Stimulated activated CD4-positive, alpha-beta T cell treated with anti-CD3 and anti-CD28 coated beads, Interleukin-4, amount 100 ng/mL, for 1 hour (primary cell): ENCODE measurements around the gene WDR48.

Source experiments
- DNase-seq: peaks from one replicate; pipeline ENCODE4 v3.0.0-alpha.2; 2020

Gene WDR48

DNA sequence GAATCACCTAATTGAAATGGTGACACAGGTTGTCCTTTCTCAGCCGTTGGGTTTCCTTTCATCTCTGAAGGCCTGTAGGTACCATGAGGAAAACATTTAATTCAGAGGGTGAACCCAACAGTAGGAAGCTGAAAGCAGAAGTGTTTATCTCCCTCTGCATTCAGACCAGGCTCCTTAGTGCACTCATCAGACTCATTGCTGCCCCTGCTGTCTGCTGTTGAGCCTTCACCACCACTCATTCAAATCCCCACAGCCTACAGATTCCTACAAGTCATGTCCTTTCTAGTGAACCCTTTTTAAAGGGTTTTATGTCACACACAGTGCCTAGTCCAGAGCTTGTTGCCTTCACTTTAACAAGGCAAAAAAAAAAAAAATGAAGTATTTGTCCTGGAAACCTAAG is 13.4 kb downstream of the WDR48 start:
- peak; percentile 6 for DNase-seq

GRCh38 chr3:39067286-39067685 is 15.5 kb downstream of the WDR48 start:
- DNase-seq: no peak

GRCh38 chr3:39068556-39068955 is 16.7 kb downstream of the WDR48 start:
- DNase-seq: no peak

- no peak for DNase-seq
These were observed 24.1 kb downstream of the WDR48 start for GRCh38 chr3:39075910-39076309.

DNA sequence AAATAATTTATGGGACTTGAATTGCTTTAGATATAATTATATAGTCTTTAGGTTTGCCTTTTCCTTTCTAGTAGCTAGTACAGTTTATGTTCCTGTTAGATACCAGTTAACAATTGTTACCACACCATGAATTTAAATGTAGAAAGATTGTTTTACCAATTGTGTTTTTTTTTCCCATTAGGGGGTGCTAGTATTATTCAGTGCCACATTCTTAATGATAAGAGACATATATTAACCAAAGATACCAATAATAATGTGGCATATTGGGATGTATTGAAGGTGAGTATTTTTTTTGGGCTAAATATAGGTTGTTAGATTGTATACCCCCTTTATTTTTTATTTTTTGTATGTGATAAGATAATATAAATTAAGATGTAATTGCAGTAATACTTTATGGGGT is 27.7 kb downstream of the WDR48 start:
- DNase-seq: no peak

DNA sequence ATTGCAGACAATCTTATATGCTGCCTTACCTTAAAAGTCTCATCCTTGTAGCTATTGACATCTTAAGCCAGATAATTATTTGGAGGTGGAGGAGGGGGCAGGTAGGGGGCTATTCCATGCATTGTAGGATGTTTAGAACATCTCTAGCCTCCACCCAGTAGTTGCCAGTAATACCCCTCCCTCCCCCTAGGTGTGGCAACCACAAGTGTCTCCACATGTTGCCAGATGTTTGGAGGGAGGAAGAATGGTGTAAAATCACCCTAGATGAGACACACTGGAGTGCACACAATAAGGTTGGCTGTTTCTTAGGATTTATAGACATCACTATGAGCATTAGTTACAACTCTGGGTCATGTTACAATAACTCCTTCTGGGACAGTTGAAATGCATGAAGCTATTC is 28.2 kb downstream of the WDR48 start:
- no peak for DNase-seq

GRCh38 chr3:39082666-39083313 is 31.0 kb downstream of the WDR48 start:
- no peak for DNase-seq

DNA sequence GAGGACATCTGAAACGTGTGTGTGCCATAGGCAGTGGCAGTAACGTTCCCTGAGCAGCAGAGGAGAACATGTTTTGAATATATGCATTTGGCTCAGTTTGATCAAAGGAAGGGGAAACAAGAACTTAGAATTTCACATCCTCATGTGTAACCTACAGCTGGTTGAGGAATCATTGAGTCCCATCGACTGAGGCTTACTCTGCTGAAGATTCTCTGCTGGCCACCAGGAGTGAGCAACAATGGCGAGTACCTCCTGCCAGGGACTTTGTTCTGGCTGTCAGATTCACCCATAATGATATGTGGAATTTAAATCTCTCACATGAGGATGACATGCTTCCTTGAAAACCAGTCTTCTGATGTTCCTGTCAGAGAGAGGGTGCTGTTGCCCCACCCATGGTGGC is 34.3 kb downstream of the WDR48 start:
- no peak for DNase-seq

DNA sequence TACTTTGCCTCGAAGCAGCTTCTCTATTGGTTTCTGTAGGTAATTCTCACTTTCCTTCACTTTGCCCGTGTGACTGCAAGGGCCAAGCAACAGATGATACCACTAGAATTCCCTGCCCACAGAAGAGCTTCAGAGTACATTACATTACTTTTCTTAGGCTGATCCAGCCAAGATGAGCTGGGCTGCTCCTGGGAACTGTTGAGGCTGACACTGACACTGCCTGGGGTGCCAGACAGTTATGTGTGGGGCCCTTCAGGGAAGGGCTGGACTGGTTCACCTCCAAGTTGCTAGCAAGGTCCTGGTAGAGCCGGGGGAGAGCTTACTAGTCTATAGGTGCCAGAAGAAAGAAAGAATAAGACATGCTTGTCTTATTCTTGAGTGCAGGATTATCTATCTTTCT is 36.6 kb downstream of the WDR48 start:
- DNase-seq: no peak

GRCh38 chr3:39088889-39089288 is 37.1 kb downstream of the WDR48 start:
- no peak for DNase-seq

GRCh38 chr3:39090922-39091321 is 39.1 kb downstream of the WDR48 start:
- DNase-seq: no peak

DNA sequence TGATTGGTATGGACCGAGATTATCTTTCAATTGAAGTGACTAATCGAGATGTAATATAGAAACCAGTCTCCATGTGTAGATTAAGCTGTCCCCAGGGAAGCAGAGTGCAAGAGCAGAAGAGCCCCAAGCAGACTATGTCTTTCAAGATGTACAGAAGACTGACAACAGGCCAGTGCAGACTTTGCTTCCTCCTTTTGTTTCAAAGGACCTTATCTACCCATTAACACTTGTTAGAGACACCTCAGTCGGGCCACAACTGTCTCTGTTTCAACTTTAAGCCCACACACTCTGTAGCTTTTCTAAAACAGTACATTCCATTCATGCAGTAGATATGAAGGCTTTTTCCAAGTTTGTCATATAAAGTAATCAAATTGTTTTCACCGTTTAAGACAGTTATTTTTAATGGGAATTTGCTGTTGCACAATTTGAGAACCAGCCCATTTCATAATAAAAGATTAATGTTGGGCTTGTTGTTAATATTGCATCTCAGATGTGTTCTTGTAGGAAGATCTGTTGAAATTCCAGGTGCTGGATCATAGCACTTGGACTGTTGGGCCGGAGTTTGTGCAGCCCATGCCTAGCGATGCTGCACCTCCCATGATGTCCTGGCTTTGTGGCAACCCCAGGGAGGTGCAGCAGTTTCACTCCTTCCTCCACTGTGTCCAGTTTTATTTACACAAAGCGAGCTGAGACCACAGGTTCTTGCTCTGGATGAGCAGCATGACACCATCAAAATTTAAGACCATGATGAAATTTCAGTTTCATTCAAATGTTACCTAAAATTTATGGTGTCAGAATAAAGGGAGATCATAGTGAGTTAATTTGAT is 43.2 kb downstream of the WDR48 start:
- DNase-seq: no peak

DNA sequence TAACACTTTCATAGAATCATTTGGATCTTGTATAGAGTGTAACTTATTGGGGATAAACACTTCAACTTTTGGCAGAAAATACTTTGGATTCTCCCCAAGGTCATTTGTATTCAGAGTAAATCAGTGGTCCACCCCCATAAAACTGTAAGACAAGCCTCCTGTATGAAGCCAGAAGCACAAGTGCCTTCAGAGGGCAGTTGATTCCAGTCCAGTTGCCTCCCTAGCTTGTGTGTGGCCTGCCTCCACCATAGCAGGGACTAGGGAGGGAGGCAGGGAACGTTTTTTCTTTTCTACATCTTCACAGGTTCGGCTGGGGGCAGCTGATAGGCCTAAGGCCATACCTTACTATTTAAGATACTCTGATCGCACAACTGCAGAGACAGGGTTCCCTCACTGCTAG is 44.0 kb downstream of the WDR48 start:
- no peak for DNase-seq

DNA sequence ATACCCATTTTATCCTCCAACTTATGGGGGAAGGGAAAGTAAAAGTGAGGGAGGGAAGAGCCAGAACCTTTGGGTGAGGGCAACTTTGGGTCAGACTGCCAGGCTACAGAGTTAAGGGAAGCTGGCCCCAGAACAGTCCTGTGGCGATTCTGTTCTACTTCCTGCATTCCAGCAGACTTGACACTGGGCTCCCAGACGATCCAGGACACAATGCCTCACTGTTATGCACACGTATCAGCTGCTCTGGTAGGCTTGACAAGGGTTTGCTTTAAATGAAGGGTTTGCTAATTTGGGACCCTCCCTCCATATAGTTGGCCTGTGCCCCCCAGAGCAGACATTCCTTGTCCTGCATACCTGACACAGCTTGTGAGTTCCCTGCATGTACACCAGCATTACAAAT is 45.0 kb downstream of the WDR48 start:
- no peak for DNase-seq

DNA sequence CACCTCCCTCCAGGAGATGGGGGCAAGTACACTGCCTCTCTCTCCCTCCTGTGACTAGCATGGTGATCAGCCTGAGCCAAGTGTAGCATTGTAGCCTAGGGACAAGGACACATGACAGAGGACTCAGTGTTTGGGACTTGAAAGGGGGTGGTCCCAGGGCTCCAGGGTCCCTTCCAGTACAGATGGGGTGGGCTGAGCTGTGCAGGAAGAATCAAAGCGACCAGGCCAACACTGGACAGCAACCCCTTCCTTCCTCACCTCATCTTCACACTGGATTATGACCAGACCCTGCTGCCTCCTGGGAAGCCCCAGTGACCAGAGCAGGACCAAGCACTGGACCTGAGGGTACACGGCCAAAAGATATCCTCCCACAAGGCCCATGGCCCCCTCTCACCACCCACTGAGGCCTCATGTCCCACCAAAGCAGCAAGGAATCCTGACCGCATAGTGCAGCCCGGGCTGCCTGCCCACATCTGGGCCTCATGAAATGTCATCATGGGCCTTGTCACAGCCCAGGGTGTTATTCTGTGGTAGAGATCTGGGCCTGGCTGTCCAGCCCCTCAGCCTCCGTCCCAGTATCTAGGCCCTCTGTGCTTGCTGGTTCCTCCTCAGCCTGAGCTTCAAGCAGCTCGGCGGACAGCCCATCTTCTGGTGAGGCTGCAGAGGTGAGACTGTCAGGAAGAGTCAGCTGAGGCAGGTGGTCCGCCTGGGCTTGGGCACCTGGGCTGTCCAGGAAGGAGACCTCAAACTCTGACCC is 46.1 kb downstream of the WDR48 start:
- DNase-seq: no peak

DNA sequence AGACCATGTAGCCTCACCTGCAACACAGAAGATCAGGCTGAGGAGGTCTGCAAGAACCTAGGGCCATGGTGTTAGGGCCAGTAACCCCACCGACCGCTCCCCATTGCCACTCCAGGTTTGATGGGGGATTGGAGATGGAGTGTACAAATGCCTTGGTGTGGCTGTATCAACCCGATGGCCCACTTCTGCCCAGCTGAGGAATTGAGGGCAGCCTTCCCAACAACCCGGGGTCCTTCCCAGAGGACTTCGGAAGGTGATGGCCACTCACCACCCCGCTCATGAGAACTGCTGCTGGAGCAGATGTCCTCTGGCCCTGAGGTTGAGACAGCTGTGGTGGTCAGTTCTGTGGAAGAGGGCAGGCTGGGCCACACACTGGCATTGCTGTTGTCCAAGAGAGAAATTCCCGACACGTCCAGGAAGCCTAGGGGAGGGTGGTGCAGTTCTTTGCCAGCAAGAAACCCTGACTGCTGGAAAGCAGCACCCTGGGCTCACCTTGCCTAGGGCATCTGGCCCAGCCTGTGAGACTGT is 46.7 kb downstream of the WDR48 start:
- no peak for DNase-seq

DNA sequence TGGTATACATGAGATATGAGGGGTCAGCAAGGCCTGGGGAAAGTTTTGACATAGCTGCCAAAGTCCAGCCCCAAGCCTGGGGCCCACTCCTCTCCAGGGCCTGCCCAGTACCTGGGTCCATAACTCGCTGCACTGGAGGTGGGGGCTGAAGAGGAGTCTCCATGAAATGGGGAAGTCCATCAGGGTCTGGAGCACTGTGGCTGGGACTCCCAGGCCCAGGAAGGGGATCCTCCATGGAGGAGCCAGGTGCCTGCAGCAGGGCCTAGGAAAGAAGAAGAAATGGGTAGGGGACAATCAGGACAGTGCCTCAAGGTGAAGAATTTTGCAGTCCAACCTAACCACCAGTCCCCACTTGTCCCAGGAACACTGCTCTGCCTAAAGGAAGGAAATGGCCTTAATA is 47.4 kb downstream of the WDR48 start:
- DNase-seq: no peak

GRCh38 chr3:39099738-39100499 is 48.1 kb downstream of the WDR48 start:
- DNase-seq: no peak

DNA sequence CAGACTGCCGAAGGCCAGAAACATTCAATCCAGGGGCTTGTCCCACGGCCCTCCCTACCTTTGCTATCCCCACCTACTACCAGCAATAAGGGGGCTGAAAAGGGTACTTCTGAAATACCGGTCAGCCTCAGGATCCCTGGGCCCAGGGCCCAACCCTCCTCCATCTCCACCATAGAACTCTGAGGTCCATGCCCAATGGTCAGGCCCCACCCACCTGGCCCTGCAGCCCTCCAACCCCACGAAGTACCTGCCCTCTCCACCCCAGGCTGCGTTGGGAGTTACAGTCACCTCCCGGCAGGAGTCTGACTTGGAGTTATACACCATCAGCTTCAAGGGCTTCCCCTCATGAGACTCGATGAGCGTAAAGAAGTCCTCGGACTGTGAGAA is 48.7 kb downstream of the WDR48 start:
- no peak for DNase-seq

GRCh38 chr3:39101022-39101689 is 49.3 kb downstream of the WDR48 start:
- DNase-seq: peak; percentile 38

DNA sequence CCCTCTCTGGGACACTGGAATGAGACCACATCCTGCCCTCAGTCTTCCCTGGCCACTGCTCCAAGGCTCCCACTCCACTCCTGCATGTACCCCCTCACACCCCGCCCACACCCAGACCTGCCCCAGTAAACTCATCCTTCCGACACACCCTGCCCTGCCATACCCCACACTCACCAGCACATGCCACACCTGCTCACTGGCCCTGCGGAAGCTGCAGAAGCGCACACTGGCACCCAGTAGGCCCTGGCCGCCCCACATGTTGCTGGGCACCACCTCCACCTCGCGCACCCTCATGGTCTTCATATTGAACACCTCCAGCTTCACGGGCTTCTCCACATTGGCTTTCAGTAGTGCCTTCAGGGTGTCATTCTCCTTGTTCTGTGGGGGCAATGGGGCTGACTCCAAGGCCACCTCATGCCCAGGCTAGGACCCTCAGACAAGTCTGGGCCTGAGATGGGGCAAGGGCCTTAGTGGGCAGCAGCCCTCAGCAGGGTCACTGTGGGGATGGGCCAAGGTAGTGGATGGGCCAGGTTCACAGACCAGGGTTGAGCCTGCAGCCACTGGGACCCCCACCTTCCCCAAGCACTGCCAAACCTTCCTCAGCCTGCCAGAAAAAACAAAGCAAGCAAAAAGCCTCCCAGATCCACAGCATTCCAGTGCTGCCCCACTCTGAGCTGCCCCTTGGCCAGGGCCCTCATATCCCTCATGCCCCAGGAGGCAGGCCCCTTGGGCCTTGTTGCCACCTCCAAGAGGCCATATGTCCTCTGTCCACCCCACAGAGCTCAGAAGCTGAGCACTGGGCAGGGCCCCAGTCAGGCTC is 50.9 kb downstream of the WDR48 start:
- DNase-seq: no peak

GRCh38 chr3:39103324-39103693 is 51.5 kb downstream of the WDR48 start:
- DNase-seq: no peak
